Thoracic aorta (tissue), 2 donors: Measurements from ENCODE around the gene TMEM39B. TPM values are rescaled to one million over a fixed set of nuclear protein-coding genes. Genes with fewer than 3 reads are reported as not detected.

Source experiments
- ATAC-seq: fragments of 150-250 bp; one replicate; pipeline ENCODE4 v1.8.0; 2017; ENCODE audit warnings: low read depth; ENCODE audit not compliant: insufficient number of reproducible peaks, low FRiP score
- DNase-seq: peaks from one replicate; pipeline ENCODE4 v3.0.0-alpha.2; 2020; ENCODE audit warnings: low spot score
- H3K27ac ChIP-seq, 2 donors: fragments of 200-600 bp; sonication (generic); 1 replicate in 1 of 2; 2 replicates in 1 of 2; pipeline ENCODE4 v1.5.1; 2016; ENCODE audit warnings: mild to moderate bottlenecking in 2 of 2, moderate library complexity in 2 of 2
- H3K27me3 ChIP-seq: fragments of 200-600 bp; sonication (generic); replicated peaks from 2 replicates; pipeline ENCODE4 v1.6.0; 2016; ENCODE audit warnings: mild to moderate bottlenecking; ENCODE audit not compliant: insufficient read depth
- H3K36me3 ChIP-seq: fragments of 200-600 bp; sonication (generic); one replicate; pipeline ENCODE4 v1.5.1; 2016
- H3K4me1 ChIP-seq, 2 donors: fragments of 200-600 bp; sonication (generic); 1 replicate in 1 of 2; 2 replicates in 1 of 2; pipeline versions ENCODE4 v1.5.1 to v1.6.0; 2016; ENCODE audit warnings: low read depth in 2 of 2, mild to moderate bottlenecking in 1 of 2; ENCODE audit not compliant: control insufficient read depth in 1 of 2
- H3K4me3 ChIP-seq: fragments of 200-600 bp; sonication (generic); 2 replicates; pipeline ENCODE4 v1.5.1; 2016; ENCODE audit warnings: mild to moderate bottlenecking
- H3K9me3 ChIP-seq: fragments of 200-600 bp; sonication (generic); 2 replicates; pipeline ENCODE4 v1.5.1; 2016
- CTCF ChIP-seq: fragments of 200-600 bp; sonication (generic); IDR thresholded peaks from one replicate; pipeline ENCODE4 v1.5.1; 2019; ENCODE audit warnings: antibody characterized with exemption
- total RNA-seq, 2 donors: library from RNA; depleted of rRNA; stranded (reverse); fragments of >200 nt; gene quantifications; one replicate each; pipeline versions ENCODE4 v1.1.0 to v1.2.3, GENCODE V29; 2016

TMEM39B gene
- total RNA-seq, 2 donors from 2014 or later: 5.1 to 5.8 TPM

- Histone ChIP-seq H3K4me3 (no peak overlapping the region), H3K27me3 (no peaks in the 10 kb centered on the region), H3K9me3 (no peaks in the 10 kb centered on the region), H3K4me1 (no peaks in the 10 kb centered on the region), H3K27ac (no peak overlapping the region), H3K36me3 (peaks cover 62% of the 10 kb centered on the region)
- DNase-seq (no peak), ATAC-seq (no peak)
- TF ChIP-seq CTCF: no peak
Measured at GRCh38 chr1:32094746-32095521, 22.2 kb downstream of the TMEM39B start.

DNA sequence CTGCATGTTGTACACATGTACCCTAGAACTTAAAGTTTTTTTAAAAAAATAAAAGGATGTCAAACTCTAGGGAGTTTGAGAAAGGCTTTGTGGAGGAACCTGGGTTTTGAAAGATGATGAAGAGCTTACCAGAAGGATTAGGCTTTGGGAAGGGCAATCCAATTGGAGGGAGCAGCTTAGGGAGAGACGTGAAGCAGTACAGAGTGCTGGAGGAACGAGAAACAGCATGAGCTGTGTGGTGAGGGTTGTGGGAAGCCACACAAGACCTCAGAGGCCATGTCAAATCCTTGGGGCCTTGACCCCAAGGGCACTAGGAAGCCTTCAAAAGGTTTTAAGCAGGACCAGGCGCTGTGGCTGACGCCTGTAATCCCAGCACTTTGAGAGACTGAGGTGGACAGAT, 26.7 kb downstream of the TMEM39B start:
- no peak for TF ChIP-seq CTCF
- Histone ChIP-seq H3K9me3 (no peaks in the 10 kb centered on the region), H3K27ac (no peak overlapping the region), H3K36me3 (peaks cover 41% of the 10 kb centered on the region), H3K4me1 (no peaks in the 10 kb centered on the region), H3K27me3 (no peaks in the 10 kb centered on the region), H3K4me3 (no peak overlapping the region)
- DNase-seq: no peak
- ATAC-seq: no peak

- Histone ChIP-seq H3K4me1 (no peaks in the 10 kb centered on the region), H3K27ac (no peak overlapping the region), H3K4me3 (no peak overlapping the region), H3K9me3 (no peaks in the 10 kb centered on the region), H3K36me3 (peaks cover 32% of the 10 kb centered on the region), H3K27me3 (no peaks in the 10 kb centered on the region)
- no peak for TF ChIP-seq CTCF
- no peak for ATAC-seq
- no peak for DNase-seq
Measured at GRCh38 chr1:32100359-32100758, 27.6 kb downstream of the TMEM39B start.

GRCh38 chr1:32100807-32101708, 28.3 kb downstream of the TMEM39B start:
- no peak for DNase-seq
- Histone ChIP-seq H3K4me3 (no peak overlapping the region), H3K36me3 (peaks cover 25% of the 10 kb centered on the region), H3K9me3 (no peaks in the 10 kb centered on the region), H3K27me3 (no peaks in the 10 kb centered on the region), H3K27ac (no peak overlapping the region), H3K4me1 (no peaks in the 10 kb centered on the region)
- no peak for ATAC-seq
- no peak for TF ChIP-seq CTCF

DNA sequence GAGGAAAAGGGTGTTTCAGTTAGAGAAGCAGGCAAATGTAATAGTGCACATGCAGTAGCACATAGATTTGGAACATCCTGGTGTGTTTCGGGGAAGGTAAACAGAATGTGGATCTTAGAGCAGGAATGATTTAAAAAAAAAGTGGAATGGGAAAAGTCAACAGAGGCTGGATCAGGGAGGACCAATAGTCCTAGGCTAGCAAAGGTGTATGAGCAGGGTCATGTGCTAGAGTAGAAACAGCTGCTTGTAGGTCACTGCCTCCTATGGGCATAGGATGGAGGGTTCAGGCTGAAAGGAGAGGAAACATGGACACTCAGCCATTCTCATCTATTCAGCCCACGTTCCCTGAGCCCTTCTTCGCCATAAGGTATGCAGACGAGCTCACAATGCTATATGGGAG, 31.4 kb downstream of the TMEM39B start:
- peaks cover 0 to 9% of the 10 kb centered on the region in 2 donors for H3K4me1 ChIP-seq
- ATAC-seq (no peak), DNase-seq (no peak)
- TF ChIP-seq CTCF: no peak
- H3K27ac ChIP-seq: no peak overlapping the region
- H3K4me3 ChIP-seq: no peak overlapping the region
- H3K36me3 ChIP-seq: peaks cover 8% of the 10 kb centered on the region
- no peaks in the 10 kb centered on the region for H3K9me3 ChIP-seq
- no peaks in the 10 kb centered on the region for H3K27me3 ChIP-seq
